Measurements from ENCODE around the gene C1orf167. TPM values are rescaled to one million over a fixed set of nuclear protein-coding genes. Genes with fewer than 3 reads are reported as not detected.
A peak's percentile ranks its signal among the peaks of the same experiment; 100 is the strongest.

Gene C1orf167, protein sequence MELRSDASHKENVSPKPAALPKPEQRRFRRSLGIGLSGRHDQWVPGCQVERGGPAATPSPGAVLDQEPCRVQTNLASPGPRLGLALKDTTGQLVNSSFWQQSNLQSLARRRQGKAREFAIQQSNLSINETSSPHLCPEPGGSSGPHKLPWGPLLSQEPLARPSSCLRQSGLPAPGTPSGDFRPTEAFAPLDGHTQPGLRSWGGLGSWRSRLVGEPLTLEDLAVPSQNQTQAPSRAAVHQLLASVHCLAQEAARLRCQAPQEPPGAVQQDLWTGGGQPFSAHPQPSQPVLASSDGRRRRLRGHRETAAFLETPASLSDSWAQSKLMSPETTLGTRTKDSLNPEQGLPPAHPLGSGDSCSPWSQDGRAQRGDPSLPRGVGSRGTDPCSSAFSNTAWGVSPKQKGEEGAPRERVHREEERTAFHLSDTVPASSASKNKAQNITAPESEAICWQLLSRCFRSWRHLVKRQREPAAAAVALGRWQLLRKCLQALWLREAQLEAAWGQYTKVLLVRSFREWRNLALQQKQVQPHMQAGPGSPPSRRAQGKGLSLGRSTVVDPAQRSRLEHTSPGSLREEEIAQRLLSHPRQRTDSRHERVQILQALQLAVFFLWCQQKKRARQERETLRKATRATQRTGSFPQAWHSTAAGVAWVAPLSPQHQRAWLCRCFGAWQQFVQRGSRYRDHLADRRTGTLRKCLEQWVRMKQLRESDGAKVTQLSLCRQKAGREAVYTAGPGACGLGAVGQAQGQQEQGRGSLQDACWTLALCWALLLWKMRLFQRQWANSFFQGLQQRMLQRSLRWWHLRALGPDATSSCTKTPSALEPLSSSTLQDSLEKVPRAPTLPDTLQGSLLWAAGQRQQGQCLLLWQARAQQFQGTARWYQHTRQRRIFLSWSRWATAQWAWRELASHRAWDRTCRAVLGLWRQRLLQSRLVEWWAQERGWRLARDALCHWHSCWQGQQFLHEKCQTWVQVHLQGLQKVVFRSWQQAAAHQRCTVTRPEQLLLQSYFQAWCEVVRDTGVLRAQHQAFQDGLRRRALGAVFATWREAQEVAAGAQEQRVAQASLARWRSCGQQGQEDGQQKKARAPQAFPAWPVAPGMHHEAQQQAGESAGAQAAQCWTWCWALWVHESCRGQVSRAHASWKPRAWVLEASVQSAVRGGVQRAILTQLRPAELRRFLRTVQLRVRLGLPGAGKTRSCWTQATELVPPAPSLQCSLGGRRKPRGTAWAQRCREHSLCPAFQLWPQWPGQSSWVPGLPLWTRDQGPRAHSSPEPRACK (N-terminal part only)
- 0.29 TPM for total RNA-seq

DNA sequence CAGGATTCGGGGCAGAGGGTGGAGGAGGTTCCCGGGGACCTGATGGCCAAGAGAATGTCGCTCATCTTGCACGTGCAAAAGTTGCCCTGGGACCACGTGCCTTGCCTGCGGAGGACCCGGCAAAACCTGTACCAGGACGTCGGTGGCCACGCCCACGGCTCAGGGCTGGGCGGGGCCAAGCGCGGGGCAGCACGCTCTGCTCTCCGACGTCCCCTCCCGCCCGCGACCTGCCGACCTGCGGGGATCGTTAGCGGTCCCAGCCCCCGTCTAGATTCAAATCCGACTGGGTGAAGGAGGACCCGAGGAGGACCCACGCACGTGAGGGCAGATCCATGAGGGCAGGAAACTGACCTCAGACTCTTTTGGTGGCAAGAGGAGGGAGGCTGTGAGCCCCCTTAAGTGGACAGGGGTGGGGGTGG, at the start of gene C1orf167:
Gene C1orf167 (plus strand): TSS at position 206 of the 419 bp plus-strand sequence. CDS start 2,208 bp downstream, outside the sequence.
- DNase-seq (ENCODE audit: low spot score) = no peak

DNA sequence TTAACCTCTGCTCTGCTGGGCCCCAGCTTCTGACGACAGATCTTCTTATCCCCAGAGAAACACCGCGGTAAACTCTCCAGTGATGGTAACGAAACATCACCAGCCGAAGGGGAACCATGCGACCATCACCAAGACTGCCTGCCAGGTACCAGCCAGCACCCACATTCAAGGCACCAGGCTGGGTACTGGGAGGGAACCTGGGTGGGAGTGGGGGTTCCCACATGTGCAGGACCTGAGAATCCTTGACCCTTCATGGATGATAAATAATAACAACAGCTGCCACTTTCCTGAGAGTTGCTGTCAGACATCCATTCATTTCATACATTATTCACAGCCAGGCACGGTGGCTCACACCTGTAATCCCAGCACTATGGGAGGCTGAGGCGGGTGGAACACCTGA, 49.7 kb upstream of the C1orf167 start:
- DNase-seq (ENCODE audit: low spot score) = no peak

DNA sequence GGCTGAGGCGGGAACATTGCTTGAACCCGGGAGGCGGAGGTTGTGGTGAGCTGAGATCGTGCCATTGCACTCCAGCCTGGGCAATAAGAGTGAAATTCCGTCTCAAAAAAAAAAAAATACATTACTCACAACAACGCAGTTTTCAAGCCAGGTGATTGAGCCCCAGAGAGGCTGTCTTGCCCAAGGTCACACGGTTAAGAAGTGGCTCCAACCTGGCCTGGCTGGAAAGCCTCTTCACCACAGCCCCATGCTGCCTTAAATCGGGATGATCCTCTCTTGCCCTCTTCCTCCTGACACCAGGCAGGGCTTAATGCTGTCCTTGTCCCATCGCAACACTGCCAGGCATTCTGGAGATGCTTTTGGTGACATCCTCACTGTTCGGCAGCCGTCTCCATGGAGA, 48.9 kb upstream of the C1orf167 start:
- no peak for DNase-seq (ENCODE audit: low spot score)

DNA sequence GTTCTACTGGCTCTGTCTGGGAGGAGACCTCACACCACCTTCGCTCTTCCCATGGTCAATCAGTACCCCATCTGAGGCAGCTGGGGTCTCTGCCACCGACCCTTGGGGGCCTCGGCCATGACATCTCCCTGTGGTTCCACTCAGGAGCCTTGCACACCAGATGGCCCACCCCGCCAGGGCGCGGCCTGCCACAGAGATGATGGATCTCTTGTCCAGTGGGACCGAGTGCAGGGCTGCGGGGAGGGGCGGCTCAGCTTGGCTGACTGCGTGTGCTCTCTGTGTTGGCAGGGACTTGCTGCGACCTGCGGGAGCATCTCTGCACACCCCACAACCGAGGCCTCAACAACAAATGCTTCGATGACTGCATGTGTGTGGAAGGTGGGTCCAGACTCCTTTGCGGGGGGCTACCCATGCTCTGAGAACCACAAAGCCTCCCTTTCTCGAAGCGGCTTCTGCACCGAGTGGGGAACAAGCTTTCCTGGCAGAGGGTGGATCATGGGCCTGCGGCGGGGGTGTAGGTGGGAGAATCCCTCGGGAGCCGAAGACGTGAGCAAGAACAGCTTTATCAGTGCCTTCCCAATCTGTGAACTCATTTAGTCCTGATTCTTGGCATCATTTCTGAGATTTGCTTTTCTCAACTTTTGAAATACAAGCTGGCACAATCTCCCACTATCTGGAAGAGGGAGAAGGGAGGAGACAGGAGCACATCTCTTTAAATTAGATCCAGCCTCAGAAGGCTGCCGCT, 47.0 kb upstream of the C1orf167 start:
- no peak for DNase-seq (ENCODE audit: low spot score)

DNA sequence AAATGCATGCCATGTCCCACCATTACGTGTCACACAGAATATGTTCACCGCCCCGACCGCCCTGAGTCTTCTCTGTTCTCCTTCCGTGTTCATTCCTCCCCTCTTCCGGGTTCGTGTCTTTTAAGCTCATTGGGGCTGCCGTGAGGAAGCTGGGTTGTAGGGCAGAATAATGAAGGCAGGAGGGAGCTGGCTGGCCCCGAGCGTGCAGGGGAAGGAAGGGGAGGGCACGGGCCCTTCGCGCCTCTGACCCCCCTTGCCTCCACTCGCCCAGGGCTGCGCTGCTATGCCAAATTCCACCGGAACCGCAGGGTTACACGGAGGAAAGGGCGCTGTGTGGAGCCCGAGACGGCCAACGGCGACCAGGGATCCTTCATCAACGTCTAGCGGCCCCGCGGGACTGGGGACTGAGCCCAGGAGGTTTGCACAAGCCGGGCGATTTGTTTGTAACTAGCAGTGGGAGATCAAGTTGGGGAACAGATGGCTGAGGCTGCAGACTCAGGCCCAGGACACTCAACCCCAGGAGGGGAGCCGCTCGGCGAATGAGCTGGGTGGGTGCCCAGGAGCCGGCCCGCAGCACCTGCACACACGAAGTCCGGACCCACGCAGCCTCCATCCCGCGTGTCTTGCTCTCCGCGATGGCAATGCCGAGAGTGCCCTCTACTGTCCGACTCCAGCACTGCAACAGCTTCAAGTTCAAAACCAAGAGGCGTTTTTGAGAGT, 42.5 kb upstream of the C1orf167 start:
- DNase-seq (ENCODE audit: low spot score) = peak; percentile 85

DNA sequence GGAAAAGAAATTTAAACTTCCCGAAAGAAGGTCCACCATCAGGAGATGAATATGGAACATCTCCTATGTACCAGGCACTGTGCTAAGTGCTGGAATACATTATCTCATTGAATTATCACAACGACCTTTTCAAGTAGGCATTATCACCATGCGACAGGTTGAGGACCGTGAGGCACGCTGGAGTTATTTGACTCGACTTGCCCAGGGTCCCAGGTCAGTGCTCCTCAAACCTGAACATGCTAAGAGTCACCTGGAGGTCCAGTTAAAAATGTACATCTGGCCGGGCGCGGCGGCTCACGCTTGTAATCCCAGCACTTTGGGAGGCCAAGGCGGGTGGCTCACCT, 42.0 kb upstream of the C1orf167 start:
- DNase-seq (ENCODE audit: low spot score) = no peak

DNA sequence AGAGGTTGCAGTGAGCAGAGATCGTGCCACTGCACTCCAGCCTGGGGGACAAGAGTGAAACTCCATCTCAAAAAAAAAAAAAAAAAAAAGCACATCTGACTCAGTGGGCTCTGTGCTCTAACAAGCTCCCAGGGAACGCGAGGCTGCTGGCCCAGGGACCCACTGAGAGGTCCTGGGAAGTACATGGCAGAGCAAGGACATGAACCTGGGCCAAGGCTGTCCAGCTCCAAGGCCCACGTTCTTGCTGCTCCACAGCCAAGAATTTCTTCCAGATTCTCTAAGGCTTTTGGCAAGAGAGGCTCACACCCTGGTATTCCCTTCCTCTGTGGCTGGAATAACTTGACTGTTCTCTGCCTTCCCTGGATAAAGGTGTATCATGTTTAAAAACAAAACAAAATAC, 41.5 kb upstream of the C1orf167 start:
- no peak for DNase-seq (ENCODE audit: low spot score)

DNA sequence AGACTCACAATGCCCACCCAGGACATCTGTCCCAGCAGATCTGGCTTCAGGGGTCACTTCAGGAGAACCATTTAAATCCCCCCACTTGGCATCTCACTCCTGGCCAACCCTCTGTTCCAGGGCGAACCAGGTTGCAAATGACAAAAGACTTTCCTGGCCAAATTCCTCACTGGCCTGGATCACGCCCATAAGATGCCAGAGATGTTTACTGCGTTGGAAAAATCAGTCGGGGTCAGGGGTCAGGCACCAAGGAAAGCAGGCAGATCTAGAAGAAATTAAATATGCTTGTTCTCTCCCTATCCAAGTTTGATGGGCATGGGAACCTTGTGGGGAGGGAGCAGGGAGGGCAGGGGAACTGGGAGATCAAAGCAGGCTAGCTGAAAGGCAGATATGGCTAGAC, 40.7 kb upstream of the C1orf167 start:
- no peak for DNase-seq (ENCODE audit: low spot score)

DNA sequence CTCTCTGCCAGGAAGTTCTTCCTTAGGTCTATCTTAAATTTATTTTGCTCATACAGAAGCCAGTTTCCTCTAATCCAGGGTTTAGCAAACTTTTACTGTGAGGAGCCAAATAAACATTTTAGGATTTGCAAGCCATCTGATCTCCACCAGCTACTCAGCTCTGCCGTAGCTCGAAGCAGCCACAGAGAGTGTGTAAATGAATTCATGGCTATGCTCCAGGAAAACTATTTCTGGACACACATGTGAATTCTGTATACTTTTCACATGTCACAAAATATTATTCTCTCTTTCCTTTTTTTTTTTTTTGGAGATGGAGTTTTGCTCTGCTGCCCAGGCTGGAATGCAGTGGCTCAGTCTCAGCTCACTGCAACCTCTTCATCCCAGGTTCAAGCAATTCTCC, 39.5 kb upstream of the C1orf167 start:
- DNase-seq (ENCODE audit: low spot score) = no peak

DNA sequence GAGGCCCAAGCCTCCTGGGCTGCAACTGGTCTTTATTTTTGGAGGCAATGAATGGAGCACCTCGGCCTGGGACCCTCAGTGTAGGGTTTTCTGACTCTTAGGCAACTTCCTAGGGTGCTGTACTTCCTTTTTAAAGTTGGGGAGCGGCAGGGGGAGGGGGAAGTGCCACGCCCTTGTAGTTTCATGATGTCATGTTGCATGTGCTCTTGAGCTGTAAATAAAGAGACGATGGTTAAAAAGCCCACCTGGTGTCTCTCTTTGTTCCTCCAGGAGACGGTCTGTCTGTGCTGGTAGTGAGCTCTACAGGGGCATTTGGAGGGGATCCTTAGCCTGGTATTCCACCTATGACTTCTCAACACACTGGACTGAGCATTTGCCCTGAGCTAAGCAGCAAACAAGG, 36.4 kb upstream of the C1orf167 start:
- DNase-seq (ENCODE audit: low spot score) = no peak

DNA sequence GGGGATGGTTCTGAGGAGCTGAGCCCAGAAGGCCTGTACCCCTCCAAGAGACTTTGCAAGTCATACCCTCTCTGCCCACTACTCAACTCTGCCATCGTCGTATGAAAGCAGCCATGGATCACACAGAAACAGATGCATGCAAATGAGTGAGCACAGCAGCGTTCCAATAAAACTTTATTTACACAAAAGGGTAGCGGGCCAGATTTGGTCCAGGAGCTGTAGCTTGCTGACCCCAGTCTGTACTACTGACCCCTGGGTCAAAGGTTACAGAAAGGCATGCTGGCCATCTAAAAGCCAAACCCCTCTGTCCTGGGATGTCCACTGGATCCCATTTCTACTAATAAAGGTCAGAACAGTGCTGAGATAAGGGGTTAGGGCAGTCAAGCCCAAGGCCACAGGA, 34.9 kb upstream of the C1orf167 start:
- no peak for DNase-seq (ENCODE audit: low spot score)

DNA sequence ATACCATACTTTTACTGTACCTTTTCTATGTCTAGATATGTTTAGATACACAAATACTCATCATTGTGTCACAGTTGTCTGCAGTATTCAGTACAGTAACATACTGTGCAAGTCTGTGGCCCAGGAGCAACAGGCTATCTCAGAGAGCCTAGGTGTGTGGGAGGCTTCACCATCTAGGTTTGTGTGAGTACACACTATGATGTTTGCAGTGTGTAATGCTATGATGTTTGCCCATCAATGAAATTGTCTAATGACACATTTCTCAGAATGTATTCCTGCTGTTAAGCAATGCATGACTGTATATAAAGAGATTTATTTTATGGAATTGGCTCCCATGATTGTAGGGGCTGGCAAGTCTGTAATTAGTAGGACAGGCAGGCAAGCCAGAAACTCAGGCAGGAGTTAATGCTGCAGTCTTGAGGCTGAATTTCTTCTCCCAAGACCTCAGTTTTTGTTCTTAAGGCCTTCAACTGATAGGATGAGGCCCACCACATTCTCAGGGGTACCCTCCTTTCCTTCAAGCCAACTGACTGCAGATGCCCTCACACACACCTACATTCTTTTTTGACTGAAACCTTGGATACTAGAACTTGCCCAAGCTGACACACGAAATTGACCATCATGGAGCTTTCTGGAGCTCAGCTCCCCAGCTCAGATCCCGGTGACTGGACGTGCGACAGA, 33.7 kb upstream of the C1orf167 start:
- DNase-seq (ENCODE audit: low spot score) = no peak

DNA sequence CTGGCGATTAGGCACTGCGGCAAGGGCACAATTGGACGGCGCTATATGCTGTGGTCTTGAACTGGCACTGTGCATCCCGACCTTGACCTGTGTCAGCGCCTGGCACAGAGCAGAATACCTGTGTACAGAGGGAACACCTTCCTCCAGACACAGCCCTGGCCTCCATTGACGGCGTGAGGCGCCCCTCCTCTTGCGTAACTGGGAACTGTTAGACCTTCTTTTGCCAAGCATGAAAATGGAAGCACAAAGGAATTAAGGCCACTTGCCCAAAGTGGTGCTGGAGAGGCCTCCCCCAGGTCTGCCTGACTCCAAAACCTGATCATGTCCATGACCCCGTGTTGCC, 32.9 kb upstream of the C1orf167 start:
- no peak for DNase-seq (ENCODE audit: low spot score)

DNA sequence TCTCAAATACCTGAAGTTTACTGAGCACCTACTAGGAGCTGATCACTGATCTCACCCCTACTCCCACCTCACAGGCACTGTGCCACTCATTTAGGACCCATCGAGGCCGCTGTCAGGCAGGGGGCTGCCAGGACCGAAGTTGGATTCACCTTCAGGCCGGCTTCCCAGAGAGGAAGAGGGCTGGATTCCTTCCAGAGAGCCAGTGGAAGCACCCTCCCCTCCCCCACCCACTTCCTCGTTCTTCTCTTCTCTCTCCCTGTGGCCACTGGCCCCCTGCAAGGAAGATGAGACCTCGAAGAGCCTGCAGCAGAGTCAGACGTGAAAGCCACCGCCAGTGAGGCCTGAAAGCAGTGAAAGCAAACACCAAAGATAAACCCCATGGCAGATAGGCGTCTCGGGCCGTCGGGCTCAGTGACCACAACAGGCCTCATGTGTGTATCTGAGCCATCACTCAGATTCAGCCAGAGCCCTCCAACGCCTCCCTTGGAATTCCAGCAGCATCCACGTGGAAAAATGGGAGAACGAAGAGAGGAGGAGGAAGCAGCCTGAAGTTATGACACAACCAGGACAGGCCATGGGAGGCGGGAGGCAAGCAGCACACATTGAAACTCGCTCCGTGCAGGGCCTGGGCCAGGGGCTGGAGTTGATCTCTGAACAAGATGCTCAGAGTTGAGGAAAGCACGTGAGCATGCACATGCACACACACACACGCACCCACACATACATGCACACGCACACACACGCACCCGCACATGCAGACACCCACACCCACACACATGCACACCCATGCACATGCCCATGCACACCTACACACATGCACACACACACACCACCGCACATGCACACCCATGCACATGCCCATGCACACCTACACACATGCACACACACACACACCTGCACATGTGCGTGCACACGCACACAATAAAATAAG, 32.2 kb upstream of the C1orf167 start:
- DNase-seq (ENCODE audit: low spot score) = no peak

DNA sequence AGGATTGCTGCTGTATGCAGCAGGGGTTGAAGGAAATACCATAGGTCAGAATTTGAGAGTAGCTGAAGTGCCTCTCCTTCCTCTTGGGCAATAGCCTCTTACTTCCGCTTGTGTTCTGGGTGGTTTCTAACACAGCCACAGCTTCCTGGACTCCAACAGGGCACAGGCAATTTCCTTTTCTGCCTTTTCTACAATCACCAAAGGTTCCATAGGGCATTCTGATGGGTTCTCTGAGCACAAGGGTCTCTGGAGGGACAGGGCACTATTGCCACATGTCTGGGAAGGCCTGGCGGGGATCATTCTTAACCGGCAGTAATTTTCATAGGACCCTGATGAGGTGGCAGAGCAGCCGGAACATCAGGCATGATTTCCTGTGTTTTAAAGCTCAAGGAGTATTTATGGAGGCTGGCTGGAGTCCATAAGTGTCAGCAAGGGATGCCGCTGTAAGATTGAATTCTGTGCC, 31.5 kb upstream of the C1orf167 start:
- DNase-seq (ENCODE audit: low spot score) = peak; percentile 40

DNA sequence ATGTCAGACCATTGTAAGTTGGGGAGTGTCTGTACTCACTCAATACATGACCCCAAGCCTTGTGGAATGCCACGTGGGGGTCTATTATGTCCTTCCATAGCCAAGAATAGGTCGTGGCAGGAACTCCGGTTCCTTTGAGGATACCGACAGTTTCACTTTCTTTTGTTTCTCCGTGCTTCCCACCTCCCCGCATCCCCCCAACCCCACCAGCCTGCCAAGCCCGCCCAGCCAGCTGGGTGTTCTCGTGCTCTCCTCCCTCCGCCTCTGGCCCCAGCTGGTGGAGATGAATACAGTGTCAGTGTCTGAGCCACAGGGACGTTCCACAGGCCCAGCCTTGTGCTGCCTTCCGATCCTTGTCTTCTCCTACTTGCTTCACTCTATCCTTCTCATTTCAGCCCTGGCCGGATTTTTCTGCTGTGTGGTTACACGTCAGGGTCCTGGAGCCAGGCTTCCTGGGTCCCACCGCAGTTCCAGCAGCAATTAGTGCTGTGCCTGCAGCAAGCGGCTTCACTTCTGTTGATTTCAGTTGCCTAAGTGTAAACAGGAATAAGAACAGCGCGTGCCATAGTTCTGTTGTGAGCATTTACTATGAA, 30.2 kb upstream of the C1orf167 start:
- DNase-seq (ENCODE audit: low spot score) = peak; percentile 59

DNA sequence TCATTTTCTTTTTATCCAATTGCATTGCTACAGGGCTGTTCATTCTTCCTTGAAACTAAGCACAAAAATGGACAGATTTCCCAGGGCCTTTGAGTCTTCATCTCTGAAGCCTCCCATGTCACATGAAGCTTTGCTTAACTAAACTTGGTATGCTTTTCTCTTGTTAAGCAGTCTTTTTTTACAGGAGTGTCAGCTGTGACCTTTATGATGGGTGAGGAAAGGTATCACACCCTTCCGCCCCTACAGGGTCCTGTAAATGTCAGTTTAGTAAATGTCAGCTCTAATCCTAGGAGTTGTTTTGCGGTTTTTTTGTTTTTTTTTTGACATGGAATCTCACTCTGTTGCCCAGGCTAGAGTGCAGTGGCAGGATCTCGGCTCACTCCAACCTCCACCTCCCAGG, 28.7 kb upstream of the C1orf167 start:
- no peak for DNase-seq (ENCODE audit: low spot score)

DNA sequence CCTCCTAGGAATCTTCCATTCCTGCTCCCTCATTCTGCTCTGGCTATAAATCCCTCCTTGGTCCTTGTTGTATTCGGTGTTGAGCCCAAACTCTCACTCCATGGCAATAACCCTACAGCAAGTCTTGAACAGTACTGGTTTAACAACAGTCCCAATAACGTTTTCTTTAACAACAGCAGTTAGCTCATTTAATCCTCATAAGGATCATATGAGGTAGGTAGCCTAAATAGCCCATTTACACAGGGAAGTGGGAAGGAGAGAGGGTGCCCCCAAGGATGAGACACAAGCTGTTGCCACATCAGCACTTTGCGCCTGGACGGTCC, 26.5 kb upstream of the C1orf167 start:
- DNase-seq (ENCODE audit: low spot score) = no peak

All from mucosa of gallbladder (tissue), 1 donor.